ENCODE measurements around the gene CDC16.

- TF ChIP-seq CTCF (IDR thresholded peaks at IDR 0.05 in 2 of 3, conservative IDR thresholded peaks at IDR 0.05 in 1 of 3; ENCODE audit: borderline replicate concordance in 1 of 3, insufficient read depth in 1 of 3, low read depth in 2 of 3, low read length in 2 of 3) = no peak
- no peak for TF ChIP-seq ZNF274 (IDR thresholded peaks at IDR 0.05; ENCODE audit: low read depth, low read length)
- no peak for TF ChIP-seq POLR2A (IDR thresholded peaks at IDR 0.05; ENCODE audit: borderline replicate concordance, extremely low read depth, insufficient read depth, insufficient read length)
- no peak for TF ChIP-seq SIN3A (IDR thresholded peaks at IDR 0.05; ENCODE audit: low read depth)
- TF ChIP-seq EZH2 (IDR thresholded peaks at IDR 0.05) = no peak
- no peak for TF ChIP-seq RAD21 (IDR thresholded peaks at IDR 0.05; ENCODE audit: low read depth)
- TF ChIP-seq TCF7L2 (IDR thresholded peaks at IDR 0.05; ENCODE audit: borderline replicate concordance, extremely low read depth, insufficient read depth, insufficient read length) = no peak
- TF ChIP-seq EZH2phosphoT487 (IDR thresholded peaks at IDR 0.05; ENCODE audit: borderline replicate concordance) = no peak
- no peak for TF ChIP-seq SP1 (IDR thresholded peaks at IDR 0.05; ENCODE audit: low read depth)
- no peak for TF ChIP-seq MAX (IDR thresholded peaks at IDR 0.05)
- TF ChIP-seq YY1 (IDR thresholded peaks at IDR 0.05; ENCODE audit: extremely low read depth, insufficient replicate concordance, low read depth, low read length) = no peak
Measured at GRCh38 chr13:114311908-114312307, 77.2 kb downstream of the CDC16 start.
